H54 (cell line): ENCODE data around the gene RNF39.
A peak's percentile ranks its signal among the peaks of the same experiment; 100 is the strongest.
"Not testable (repeated sequence)": the region's sequence is repeated elsewhere in the genome, so short reads cannot be mapped to it uniquely, and the experiment has no call there.

ENCODE experiments used
- DNase-seq: peaks from one replicate; pipeline ENCODE4 v3.0.0; 2011; ENCODE audit warnings: low spot score, mixed read lengths; ENCODE audit not compliant: insufficient read length
- FAIRE-seq: peaks from 3 replicates; lab custom pipeline; 2011; peaks lifted over from hg19 to GRCh38; lab: Jason Lieb, UNC
- POLR2A ChIP-seq: IDR thresholded peaks from 2 replicates; pipeline ENCODE4 v1.6.1; 2011; ENCODE audit warnings: low read depth, mild to moderate bottlenecking, low read length

The RNF39 gene

DNA sequence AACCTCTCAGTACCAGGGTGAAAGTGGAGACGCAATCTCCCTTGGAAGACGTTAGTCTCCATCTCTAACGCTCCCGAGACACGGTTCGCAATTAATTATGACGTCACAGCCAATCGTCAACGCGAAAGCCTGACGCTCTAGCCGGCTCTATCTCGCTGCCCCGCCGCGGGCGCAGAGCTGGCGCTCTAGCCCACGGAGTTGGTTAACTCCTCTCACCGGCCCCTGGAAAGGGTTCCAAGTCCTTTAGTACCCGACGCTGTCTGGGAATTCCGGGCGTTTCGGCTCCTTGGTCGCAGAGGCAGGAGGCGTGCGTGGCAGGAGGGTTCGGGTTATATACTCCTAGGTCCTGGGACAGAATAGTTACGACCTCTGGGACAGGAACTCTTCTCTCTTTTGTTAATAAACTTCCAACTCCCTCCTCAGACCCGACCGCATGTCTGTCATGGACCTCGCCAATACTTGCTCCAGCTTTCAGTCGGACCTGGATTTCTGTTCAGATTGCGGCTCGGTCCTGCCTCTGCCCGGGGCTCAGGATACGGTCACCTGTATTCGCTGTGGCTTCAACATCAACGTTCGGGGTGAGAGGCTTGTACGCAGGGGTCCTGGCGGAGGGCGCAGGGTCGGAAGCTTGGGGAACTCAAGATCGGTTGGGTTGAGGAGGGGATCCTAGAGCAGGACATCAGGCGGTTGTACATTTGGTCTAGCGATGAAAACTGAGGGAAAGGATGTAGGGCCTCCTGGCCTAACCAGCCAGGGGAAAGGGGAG lies 14.3 kb downstream of the RNF39 start, which contains the start of gene POLR1H:
Gene POLR1H, plus strand, starts transcription at position 174 of the 766 bp plus-strand sequence. Its CDS starts 260 bp downstream, at position 434.
- TF ChIP-seq POLR2A, result peak; percentile 61
- FAIRE-seq (peak; percentile 95), DNase-seq (peak; percentile 82)

GRCh38 chr6:30060606-30061091 lies 14.9 kb downstream of the RNF39 start:
- no peak for DNase-seq
- no peak for FAIRE-seq
- no peak for TF ChIP-seq POLR2A

GRCh38 chr6:30055513-30055912 lies 20.1 kb downstream of the RNF39 start:
- no peak for TF ChIP-seq POLR2A
- DNase-seq, result no peak
- peak; percentile 15 for FAIRE-seq

DNA sequence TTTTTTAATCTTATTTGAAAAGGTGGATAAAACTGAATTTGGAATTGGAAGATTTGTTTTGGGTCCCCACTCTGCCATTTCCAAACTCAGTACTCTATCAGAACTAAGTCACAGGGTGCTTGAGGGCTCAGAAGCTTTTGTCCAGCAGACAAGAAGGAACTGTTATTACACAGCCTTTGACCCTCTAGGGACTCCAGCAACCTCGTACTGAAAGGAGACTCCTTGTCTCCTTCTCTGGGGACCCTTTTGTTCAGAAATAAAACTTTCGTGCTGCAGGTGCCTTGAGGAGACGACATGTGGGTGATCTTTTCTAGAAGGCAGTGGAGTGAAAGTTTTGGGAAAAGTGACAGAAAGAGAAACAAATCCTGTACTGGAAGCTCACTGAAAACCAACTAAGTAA lies 21.9 kb downstream of the RNF39 start:
- FAIRE-seq (no peak), DNase-seq (no peak)
- no peak for TF ChIP-seq POLR2A

DNA sequence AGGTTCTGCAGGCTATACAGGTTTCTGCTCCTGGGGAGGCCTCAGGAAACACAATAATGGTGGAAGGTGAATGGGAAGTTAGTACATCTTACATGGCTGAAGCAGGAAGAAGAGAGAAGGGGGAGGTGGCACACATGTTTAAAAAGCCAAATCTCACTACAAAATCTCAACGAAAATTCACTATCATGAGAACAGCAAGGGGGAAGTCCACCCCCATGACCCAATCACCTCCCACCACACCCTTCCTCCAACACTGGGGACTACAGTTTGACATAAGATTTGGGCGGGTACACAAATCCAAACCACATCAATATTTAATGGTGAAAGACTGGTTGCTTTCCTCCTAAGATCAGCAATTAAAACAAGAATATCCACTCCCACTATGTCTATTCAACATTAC lies 28.3 kb downstream of the RNF39 start:
- no peak for TF ChIP-seq POLR2A
- DNase-seq, result no peak
- FAIRE-seq, result no peak

DNA sequence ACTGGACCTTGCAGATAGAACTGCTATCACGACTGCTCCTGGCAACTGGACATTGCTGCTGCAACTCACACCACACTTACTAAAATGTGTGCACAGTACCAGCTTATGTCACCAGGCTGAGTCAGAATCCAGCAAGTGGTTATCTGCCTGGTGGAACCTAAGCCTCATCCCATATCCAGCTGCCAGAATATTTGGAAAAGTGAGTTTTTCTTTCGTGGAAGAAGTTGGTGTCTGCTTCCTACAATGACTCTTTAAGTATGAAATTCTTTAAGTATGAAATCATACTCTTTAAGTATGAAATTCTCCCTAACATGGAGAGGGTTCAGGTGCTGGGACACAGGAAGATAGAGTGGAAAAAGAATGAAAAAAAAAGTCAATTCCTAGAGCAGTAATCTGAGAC lies 30.9 kb downstream of the RNF39 start:
- FAIRE-seq (peak; percentile 96), DNase-seq (peak; percentile 51)
- TF ChIP-seq POLR2A, result no peak

- no peak for TF ChIP-seq POLR2A
- FAIRE-seq (no peak), DNase-seq (no peak)
Observed at GRCh38 chr6:30043744-30044143, 31.8 kb downstream of the RNF39 start.

DNA sequence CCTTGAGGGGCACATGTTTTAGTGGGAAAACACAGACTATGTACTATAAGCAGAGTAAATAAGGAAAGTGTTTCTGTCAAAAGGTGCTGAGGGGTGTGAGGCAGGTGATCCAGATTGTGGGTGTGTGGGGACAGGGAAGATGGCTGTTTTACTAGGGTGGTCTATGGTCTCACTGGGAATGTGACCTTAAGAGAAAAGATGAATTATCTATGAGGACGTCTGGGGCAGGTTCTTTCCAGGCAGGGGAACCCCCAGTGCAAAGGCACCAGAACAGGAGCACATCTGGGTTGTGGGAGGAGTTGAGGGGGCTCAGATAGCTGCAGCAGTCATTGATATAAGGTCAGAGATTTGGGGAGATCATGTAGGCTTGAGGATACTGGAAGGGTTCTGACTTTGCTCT lies 32.7 kb downstream of the RNF39 start:
- DNase-seq (no peak), FAIRE-seq (no peak)
- no peak for TF ChIP-seq POLR2A

DNA sequence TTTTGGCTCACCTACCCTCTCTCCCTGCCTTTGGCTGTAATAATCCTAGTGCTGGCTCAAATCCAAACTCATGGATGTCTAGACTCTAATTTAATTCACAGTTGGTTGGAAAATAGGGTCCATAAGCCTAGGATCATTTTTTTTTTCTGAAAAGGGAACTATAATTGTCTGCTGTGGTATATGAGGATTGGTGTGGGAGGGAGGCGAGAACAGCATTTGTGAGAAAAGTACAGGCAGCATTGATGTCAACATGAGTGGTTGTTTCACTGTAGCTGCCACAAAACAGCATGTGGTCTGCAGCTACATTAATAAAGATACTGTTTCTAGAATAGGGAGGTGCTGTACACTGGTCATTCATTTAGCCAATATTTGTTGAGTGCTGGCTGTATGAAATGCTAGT lies 33.1 kb downstream of the RNF39 start:
- no peak for TF ChIP-seq POLR2A
- FAIRE-seq, result no peak

DNA sequence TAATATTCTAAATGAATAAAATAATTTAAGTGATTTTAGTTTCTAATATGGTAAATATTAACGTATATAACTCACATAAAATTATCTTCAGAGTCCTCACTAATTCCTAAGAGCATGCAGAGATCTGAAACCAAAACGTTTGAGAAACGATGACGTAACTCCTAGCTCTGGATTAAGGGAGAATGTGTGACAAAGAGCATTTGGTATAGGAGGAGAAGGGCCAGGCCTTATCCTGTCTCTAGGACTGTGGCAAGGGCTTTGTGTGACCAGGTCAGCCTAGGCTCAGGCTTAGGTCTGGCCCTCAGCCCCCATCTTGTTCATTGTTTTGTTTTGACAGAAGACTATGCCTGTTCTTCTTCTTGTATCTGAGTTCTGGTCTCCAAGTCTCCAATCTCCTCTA lies 33.7 kb downstream of the RNF39 start:
- no peak for DNase-seq
- no peak for FAIRE-seq
- TF ChIP-seq POLR2A, result no peak

More for the DNA sequence above, 33.1 kb downstream of the RNF39 start:
- no peak for DNase-seq

- no peak for DNase-seq
- TF ChIP-seq POLR2A, result no peak
- FAIRE-seq, result no peak
Observed at GRCh38 chr6:30041221-30041620, 34.3 kb downstream of the RNF39 start.

DNA sequence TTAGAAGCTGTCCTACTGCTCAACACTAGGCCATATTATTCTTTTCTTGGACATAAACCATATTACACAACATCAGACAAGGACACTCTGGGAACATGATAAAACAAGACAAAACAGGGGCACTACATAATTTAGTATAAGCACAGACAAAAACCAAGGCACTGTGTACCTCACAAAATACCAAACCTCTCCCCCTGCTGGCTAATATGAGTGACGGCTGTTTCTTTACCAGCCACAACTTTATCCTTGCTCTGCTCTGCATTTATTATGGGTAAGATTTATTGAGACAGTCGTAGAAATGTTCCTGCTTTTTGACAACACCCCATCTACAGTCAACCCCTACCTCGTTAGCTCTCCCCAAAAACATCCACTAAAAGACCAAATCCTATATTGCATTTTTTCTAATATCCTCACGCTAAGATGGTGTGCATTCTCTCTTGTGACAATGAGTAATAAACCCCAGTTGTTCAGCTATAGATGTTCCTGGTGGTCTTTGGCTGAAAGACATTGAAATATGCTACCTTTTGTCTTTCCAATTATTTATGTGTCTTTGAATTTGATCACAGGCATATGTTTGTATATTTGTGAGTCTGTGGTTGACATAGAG lies 38.3 kb downstream of the RNF39 start:
- FAIRE-seq, result peak; percentile 91
- TF ChIP-seq POLR2A, result no peak

GRCh38 chr6:30035784-30036183 lies 39.8 kb downstream of the RNF39 start:
- FAIRE-seq (peak; percentile 15), DNase-seq (no peak)
- no peak for TF ChIP-seq POLR2A

More for the DNA sequence above, 38.3 kb downstream of the RNF39 start:
- no peak for DNase-seq

DNA sequence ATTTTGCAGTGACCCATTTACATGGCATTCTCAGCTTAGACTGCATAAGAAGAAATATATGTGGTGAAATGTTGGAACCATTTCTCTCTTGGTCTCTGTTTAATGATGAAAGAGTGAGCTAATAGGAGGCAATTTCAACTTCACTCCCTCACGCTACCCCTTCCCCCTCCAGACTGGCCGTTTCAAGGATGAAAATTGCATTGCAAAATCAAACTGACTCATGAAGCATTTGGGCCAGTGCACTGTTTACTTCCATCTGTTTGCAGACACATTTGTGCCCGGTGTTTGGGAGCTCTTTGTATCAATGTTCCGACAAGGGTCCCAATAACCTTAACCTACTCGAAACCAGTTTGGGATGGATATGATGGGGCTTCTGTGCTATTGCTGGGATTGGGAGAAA lies 42.1 kb downstream of the RNF39 start:
- DNase-seq, FAIRE-seq: not testable (repeated sequence)
